ENCODE results near the gene PDGFRA.
A peak's percentile ranks its signal among the peaks of the same experiment; 100 is the strongest.
"Not testable (repeated sequence)": the region's sequence is repeated elsewhere in the genome, so short reads cannot be mapped to it uniquely, and the experiment has no call there.

The PDGFRA gene

GRCh38 chr4:54227256-54228055 is 1.6 kb upstream of the PDGFRA start:
- DNase-seq (ENCODE audit: low spot score) = peak; percentile 56

DNA sequence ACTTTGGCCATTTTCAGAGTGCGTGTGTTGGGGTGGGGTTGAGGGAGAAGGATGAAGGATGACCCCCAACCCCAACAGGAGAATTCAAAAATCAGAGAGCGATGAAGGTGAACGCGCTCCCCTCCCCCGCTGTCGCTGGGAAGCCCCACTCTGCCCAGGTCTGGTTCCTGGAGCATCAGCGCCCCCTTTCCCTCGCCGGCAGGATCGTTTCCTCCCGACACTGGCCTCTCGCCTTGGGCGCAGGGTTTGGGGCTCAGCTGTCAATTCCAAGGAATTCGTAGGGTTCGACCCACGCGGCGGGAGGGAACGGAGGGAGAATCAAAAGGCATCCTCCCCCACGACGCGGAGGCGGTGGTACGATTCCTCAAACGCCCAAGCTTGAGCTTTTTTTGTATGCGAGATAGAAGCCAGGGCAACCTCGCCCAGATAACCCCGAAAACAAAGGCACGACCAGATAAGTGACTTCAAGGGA is 1.0 kb upstream of the PDGFRA start:
- peak; percentile 61 for DNase-seq (ENCODE audit: low spot score)

- no peak for DNase-seq (ENCODE audit: low spot score)
These were observed 547 bp upstream of the PDGFRA start for GRCh38 chr4:54228546-54228945.

DNA sequence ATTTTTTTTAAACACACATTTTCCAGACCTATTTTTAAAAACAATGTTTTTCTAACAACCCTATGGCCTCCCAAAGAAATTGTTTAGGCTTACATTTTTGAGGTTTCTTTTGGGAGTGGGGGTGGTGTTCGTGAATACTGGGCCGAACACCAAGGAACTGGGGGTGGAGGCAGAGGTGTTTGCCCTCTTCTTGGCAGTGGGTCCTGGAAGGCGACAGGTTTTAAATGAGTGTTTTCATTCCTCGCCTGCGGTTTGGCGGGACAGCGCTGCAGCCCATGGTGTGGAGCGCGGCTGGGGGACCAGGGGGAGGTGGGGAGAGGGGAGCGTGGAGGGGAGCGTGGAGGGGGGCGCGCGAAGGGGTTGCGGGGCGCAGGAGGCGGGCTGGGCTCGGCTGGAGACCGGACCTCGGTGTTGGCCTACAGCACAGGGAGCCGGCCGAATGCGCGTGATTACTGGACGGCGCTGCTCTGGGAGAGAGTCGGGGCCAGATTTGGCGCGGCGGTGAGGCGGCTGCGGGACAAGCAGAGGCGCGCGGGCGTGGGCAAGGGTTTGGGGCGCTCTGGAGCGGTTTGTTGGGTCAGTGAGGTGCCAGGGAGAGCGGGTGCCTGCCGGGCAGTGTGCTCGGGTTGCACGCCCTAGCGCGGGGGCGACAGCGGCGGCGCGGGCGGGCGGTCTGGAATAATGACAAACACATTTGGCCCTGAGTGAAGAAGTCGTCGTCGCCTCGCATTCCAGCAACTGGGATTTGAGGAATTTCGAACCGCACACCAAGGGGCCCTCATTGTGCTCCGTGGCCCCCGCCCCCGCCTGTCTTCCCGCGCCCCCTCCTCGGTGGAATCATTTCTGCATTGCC is 764 bp downstream of the PDGFRA start:
- DNase-seq (ENCODE audit: low spot score) = no peak

DNA sequence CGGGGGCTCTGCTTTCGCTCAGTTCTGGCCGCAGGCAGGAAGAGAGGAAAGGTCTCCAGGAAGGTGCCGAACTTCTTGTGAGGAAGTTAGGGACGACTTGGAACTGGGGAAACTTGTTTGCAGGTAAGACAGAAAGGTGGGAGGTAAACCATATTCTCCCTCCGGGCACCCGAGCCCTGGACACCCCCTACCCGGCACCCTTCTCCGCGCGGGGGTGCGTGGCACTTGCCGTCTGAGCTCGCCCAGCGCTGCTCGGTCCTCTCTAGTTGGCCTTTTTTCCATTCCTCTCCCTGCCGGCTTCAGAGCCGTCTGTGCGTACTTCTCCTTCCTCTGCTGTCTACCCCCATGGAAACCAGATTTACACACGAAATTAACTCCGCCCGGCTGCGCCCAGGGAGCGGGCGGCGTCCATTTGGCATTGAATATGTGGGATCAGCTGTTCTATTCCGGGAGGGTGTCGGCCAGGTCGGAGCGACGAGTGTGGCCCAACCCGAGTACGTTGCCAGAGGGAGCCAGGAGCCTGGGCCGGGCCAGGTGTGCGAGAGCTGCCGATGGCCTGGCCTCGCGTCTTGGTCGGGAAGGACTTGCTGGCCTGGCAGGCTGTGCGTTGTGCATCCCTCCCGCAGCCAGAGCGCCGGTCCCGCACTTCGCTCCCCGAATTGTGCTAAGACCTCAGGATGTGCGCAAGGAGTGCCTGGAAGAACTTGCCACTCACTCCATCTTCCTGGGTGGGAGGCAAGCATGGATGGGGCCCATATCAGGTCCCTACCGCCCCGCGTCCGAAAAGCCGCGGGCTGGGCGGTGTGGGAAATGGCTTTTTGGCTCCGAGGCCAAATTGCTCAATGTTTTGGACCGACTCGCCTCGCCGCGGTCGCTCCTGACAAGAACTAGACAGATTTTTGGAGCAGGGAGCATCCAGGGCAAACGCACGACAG is 1.7 kb downstream of the PDGFRA start:
- no peak for DNase-seq (ENCODE audit: low spot score)

GRCh38 chr4:54231419-54231767 is 2.3 kb downstream of the PDGFRA start:
- DNase-seq (ENCODE audit: low spot score) = no peak

DNA sequence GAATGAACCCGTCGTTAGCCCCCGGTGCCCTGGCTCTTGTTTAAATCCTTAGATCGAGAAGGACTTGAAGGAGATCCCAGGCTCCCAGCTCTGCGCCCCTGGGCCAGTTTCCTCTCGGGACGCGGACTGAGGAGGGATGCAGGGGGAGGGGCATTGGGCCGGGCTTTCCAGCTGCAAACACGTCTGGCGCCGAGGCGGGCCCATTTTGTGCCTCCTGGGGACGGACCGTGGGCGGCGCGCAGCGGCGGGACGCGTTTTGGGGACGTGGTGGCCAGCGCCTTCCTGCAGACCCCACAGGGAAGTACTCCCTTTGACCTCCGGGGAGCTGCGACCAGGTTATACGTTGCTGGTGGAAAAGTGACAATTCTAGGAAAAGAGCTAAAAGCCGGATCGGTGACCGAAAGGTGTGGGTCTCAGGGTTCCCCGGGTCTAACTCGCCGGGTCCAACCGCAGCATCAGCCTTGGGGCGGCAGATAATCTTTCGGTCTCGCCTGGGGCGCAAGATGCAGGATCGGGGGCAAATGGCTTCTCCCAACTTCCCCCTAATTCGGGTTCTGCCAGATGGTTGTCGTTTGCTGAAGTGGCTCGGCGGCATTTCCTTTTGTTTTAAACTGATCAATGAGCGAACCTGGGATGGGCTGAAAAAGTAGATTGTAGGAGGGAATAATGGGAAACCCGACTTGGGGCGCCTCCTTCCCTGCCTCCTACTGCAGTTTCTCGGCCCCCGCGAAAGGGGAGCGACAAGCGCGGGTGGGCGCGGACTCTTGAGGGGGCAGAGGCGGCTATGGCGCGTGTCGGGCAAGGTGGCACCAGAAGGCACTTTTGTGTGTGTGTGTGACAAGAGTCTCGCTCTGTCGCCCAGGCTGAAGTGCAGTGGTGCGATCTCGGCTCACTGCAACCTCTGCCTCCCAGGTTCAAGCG is 2.9 kb downstream of the PDGFRA start:
- DNase-seq (ENCODE audit: low spot score) = no peak

DNA sequence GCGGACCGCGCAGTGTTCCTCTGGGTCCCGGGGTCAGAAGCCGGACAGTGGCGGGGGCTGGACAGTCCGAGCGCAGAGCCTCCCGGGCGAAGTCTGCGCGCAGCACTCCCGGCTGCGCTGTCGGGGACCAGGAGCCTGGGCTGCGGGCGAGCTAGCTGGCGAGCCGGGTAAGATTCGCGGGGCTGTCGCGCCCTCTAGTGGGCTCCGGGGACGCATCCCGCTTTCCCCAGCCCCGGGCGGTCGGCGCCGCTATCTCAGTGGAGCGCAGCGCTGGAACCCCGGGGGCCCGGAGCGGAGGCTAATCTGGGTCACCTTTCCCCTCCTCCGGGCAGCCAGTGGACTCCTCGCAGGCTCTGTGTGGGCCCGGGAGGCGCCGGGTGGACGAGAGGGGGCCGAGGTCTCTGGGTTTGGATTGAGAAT is 4.2 kb downstream of the PDGFRA start:
- peak; percentile 87 for DNase-seq (ENCODE audit: low spot score)

- DNase-seq (ENCODE audit: low spot score) = peak; percentile 70
These were observed 4.8 kb downstream of the PDGFRA start for GRCh38 chr4:54233697-54234496.

GRCh38 chr4:54234497-54235205 is 5.6 kb downstream of the PDGFRA start:
- no peak for DNase-seq (ENCODE audit: low spot score)

DNA sequence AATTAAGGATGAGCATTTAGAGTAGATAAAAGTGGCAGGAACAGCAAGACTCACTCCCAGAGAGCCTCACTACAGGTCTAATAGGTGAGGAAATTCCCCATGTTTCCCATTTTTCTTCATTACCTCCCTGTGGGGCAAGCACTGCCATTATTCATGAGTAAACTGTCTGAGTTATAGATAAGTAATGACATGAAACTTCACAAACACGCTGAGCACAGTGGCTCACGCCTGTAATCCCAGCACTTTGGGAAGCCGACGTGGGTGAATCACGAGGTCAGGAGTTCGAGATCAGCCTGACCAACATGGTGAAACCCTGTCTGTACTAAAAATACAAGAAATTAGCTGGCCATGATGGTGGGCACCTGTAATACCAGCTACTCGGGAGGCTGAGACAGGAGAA is 7.2 kb downstream of the PDGFRA start:
- not testable (repeated sequence) for DNase-seq (ENCODE audit: low spot score)

DNA sequence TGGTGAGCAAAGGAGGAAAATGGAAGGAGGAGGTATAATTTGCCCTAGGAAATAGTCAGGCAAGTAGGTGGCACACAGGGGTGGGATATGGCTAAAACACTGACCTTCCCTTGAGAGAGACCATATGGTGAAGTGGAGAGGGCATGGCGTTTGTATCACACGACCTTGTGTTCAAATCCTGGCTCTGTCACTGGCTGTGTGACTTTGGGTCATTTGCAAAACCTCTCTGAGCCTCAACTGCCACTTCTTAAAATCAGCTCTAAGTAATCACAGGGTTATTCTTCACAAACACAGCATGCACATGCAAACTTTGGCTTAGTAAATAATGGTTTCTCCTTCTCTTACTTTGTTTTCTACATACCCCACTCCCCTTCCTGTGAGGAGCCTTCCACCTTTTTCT is 8.7 kb downstream of the PDGFRA start:
- DNase-seq (ENCODE audit: low spot score) = no peak

DNA sequence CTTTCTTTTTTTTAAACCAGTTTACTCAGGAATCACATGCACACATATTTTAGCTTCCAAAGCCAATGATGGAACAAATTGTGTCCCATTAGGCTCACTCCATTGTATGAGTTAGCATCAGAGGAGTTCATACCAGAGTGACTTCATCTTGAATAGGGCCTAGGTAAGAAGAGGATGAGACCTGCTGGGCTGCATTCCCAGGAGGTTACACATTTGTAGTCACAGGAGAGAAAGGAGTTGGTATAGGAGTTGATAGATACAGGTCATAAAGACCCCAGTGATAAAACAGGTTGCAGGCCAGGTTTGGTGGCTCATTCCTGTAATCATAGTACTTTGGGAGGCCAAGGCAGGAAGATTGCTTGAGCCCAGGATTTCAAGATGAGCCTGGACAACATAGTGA is 9.3 kb downstream of the PDGFRA start:
- peak; percentile 44 for DNase-seq (ENCODE audit: low spot score)

- DNase-seq (ENCODE audit: low spot score) = not testable (repeated sequence)
These were observed 12.3 kb downstream of the PDGFRA start for GRCh38 chr4:54241268-54241823.

DNA sequence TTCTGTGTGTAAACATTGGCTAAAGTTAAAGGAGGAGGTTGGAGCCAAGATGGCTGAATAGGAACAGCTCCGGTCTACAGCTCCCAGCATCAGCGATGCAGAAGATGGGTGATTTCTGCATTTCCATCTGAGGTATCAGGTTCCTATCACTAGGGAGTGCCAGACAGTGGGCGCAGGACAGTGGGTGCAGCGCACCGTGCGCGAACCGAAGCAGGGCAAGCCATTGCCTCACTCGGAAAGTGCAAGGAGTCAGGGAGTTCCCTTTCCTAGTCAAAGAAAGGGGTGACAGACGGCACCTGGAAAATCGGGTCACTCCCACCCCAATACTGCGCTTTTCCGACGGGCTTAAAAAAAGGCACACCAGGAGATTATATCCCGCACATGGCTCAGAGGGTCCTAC is 14.4 kb downstream of the PDGFRA start:
- DNase-seq (ENCODE audit: low spot score) = not testable (repeated sequence)

GRCh38 chr4:54252312-54252711 is 23.2 kb downstream of the PDGFRA start:
- not testable (repeated sequence) for DNase-seq (ENCODE audit: low spot score)

DNA sequence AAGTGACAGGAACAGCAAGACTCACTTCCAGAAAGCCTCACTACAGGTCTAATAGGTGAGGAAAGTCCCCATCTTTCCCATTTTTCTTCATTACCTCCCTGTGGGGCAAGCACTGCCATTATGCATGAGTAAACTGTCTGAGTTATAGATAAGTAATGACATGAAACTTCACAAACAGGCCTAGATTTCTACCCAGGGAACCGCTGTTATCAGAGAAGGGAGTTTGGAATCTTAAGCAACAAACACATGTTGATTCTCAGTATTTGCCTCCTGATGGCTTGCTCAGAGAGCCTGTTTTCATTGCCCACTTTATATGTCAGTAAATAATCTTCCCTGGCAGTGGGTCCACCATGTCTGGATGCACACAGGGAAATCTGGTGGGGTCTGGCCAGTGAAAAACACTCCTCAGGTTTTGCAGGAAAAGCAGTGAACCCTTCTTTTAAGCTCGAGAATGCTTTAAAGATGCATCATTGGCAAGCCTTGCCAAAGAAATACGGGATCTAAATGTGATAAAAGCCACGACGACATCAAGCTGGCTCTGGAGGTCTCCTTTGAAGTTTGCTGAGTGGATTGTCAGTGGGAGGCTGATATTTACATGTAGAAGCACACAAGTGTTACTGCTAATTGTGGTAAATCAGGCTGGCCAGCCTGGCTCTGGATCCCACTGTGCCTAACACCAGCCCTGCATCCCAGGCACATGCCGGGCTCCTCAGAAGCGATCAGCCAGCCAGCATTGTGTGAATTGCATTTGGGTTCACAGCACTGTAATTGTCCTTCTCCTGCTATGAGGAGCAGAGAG is 25.2 kb downstream of the PDGFRA start:
- no peak for DNase-seq (ENCODE audit: low spot score)

GRCh38 chr4:54254915-54255246 is 25.8 kb downstream of the PDGFRA start:
- no peak for DNase-seq (ENCODE audit: low spot score)
